Fibroblast of the conjunctiva (primary cell): Measurements from ENCODE around the gene SMIM44.

Experiments
- DNase-seq: peaks from one replicate; pipeline ENCODE4 v3.0.0-alpha.2; 2010; ENCODE audit warnings: low read depth

The SMIM44 gene

DNA sequence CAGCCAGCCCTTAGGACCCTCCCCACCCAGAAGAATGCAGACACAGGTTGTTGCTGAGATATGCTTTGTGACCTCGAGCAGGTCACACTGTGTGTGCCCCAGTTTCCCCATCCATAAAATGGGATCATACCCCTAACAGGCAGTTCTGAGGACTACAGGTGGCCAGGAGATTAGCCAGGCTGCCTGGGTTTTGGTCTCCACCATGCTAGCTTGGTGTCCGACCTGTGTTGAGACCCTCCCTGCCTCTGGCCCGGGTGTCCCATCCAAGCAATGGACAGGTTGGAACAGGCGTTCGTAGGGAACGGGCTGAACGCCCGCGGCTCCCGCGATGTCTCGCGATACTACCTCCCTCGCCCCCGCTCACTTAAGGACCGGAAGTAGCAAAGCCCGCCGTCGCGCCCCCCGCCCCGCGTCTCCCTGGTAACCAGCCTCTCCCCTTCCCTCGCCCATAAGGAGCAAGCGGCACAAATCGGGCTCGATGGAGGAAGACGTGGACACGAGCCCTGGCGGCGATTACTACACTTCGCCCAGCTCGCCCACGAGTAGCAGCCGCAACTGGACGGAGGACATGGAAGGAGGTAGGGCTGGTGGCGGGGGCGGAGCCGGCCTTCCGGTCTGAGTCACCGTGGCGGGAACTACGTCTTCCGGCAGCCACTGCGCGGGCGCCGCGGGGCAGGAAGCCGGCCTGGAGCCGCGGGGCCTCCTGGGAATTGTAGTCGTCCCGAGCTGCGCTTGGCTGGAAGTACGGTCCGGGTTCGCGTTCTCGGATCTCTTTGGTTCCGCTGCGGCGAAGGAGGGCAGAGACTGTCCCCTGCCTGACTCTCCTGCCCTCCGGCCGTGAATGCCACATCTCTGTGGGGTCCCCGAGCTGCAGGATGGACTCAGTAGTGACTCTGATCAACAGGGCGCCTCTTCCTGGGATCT lies 48.3 kb downstream of the SMIM44 start:
- peak; percentile 92 for DNase-seq

DNA sequence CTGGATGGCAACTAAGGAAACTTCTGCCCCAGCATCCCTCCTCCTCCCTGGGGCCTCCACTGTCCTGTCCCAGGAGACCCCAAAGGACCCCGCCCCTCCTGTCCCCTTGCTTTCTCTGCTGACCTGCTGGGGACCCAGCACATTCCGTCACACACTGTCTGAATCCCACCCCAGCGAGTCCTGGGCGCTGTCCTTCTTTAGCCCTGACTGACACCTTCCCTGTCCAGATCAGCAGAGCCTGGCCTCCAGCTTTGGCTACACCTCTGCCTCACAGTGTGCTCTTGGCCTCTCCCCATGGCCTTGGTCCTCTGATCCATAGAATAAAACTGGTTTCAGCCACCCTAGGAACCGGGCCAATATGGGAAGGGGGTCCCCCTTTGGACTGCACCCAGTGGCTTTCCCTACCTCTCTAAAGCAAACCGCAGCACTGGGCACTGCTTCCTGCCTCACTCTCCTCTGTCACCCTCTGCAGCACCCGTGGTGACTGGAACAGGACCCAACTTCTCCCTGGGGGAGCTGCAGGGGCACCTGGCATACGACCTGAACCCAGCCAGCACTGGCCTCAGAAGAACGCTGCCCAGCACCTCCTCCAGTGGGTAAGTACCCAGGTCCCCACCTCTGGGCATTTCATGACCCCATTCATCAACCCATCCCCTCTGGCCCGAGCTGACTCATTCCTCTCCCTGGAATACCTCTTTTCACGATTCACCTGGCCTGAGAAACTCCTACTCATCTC lies 49.3 kb downstream of the SMIM44 start:
- DNase-seq: no peak

DNA sequence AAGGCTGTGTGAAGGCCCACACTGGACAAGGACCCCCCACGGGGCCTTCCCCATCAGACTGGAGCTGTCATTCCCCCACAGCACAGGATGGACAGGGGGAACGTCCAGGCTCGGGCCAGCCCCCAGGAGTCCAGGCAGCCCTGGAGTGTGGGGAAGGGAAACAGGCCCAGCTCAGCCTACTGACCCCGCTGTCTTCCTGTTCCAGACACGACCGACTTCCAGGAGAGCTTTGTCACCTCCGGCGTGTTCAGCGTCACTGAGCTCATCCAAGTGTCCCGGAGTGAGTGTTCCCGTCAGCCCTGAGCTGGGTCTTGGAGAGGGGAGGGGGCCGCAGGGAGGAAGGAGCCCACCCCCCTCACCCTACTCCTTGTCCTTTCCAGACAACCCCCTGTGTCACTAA lies 49.9 kb downstream of the SMIM44 start:
- no peak for DNase-seq
